ENCODE results near the gene BACE1-AS.
"Not testable (repeated sequence)": the region's sequence is repeated elsewhere in the genome, so short reads cannot be mapped to it uniquely, and the experiment has no call there.

BACE1-AS gene

DNA sequence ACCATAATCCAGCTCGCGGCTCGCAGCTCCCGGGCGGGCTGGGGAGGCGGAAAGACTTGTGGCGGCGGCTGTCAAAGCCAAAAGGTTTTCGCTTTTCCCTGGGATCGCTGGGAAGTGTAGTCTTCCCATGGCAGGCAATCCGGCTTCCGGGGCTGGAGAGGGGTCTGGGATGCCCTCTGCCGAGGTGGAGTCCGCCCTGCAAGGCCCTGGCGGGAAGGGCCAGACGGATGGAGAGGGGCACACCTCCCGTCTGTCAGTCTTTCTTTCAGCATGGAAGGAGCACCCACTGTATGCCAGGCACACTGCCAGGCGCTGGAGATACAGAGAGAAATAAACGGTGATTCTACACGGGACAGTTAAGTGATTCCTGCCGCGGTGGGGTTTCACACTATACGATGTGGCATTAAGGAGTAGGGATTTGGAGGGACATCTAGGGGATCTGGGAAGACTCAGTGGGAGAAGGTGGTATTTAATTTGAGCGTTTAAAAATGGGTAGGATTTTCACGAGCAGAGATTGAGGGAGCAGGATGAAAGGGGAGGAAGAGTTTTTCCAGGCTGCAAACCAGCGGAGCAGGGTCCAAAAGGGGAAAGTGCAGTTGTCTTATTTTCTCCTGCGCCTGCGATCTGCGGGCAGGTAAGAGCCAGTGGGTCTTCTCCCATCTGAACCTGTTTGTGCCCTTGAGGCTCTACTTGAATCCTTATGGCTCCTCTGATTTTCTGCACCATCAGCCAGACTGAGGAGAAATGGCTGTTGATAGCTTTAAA lies 25.2 kb downstream of the BACE1-AS start, which contains the start of gene BACE1:
Gene BACE1, minus strand, starts transcription at position 60 of the 765 bp plus-strand sequence. CDS start 461 bp downstream, outside the sequence.
- no peak within 1 kb of the TSS for H2BK12ac ChIP-seq (ENCODE audit: low read length)
- no peak within 1 kb of the TSS for H2BK15ac ChIP-seq (ENCODE audit: low read length)
- no peak within 1 kb of the TSS for H2AK5ac ChIP-seq (ENCODE audit: low read depth, low read length)
- no peaks in the 10 kb centered on the region for H3K79me1 ChIP-seq (ENCODE audit: low read depth, low read length)
- no peak within 1 kb of the TSS for H2BK120ac ChIP-seq (ENCODE audit: low read depth, low read length)
- H3K27me3 ChIP-seq (ENCODE audit: control insufficient read depth in 3 of 3, insufficient read depth in 3 of 3, low read depth in 1 of 3, low read length in 3 of 3): no peaks in the 10 kb centered on the region
- peak within 1 kb of the TSS; percentile 79 for H3K9ac ChIP-seq (ENCODE audit: low read depth, low read length, poor library complexity)
- no peak within 1 kb of the TSS for H4K91ac ChIP-seq (ENCODE audit: low read depth, low read length, poor library complexity)
- H3K36me3 ChIP-seq (replicated peaks in 1 of 2; ENCODE audit: control insufficient read depth in 2 of 2, insufficient read depth in 2 of 2, low read length in 2 of 2): no peaks in the 10 kb centered on the region
- H3K23ac ChIP-seq (ENCODE audit: low read depth, low read length, poor library complexity): no peak within 1 kb of the TSS
- H3K4me3 ChIP-seq (ENCODE audit: low read length in 2 of 2): peak within 1 kb of the TSS; percentile 61 to 84
- no peak within 1 kb of the TSS for H3K4ac ChIP-seq (ENCODE audit: low read length)
- no peak within 1 kb of the TSS for H2BK5ac ChIP-seq (ENCODE audit: low read length)
- H3K4me1 ChIP-seq (ENCODE audit: control insufficient read depth in 2 of 2, insufficient read depth in 1 of 2, low read depth in 1 of 2, low read length in 2 of 2): peaks cover 8 to 11% of the 10 kb centered on the region in 2 donors
- H3K14ac ChIP-seq (ENCODE audit: low read length): peak within 1 kb of the TSS; percentile 4
- H3K18ac ChIP-seq (ENCODE audit: low read length): peak within 1 kb of the TSS; percentile 78
- WGBS, 2 donors (ENCODE audit: extremely low coverage in 2 of 2, insufficient read length in 2 of 2, insufficient replicate concordance in 1 of 2): 100% methylated on average over 2 of the region's 29 CpGs; no CpG with 5 or more reads in 1 of the 2 donors
- DNase-seq (ENCODE audit: low spot score): peak; percentile 83
- H2AFZ ChIP-seq (ENCODE audit: low read length): peak within 1 kb of the TSS; percentile 91
- H3K4me2 ChIP-seq (ENCODE audit: insufficient read depth, low read length, poor library complexity, severe bottlenecking): peak within 1 kb of the TSS; percentile 95
- H3K27ac ChIP-seq (replicated peaks; ENCODE audit: low read length): no peak within 1 kb of the TSS
- H3K9me3 ChIP-seq (replicated peaks in 1 of 2; ENCODE audit: control insufficient read depth in 2 of 2, insufficient read depth in 1 of 2, low read depth in 1 of 2, low read length in 2 of 2): no peaks in the 10 kb centered on the region
- H4K8ac ChIP-seq (ENCODE audit: low read depth, low read length): no peak within 1 kb of the TSS

DNA sequence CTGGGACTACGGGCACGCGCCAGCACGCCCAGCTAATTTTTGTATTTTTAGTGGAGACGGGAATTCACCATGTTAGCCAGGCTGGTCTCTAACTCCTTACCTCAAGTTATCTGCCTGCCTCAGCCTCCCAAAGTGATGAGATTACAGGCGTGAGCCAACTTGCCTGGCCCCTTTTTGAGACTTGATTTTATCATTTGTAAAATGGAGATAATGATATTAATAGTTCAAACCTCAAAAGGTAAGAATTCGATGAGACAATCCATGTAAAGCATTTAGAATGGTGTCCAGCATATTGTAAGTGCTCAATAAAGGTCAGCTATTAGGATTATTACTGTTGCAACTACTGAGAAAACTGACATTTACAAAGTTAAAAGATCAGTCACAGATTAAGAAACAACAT lies 27.6 kb downstream of the BACE1-AS start:
- no peak overlapping the region for H2AK5ac ChIP-seq (ENCODE audit: low read depth, low read length)
- no peak overlapping the region for H3K18ac ChIP-seq (ENCODE audit: low read length)
- no peak overlapping the region for H3K27ac ChIP-seq (replicated peaks; ENCODE audit: low read length)
- no peak overlapping the region for H3K4me3 ChIP-seq (ENCODE audit: low read length in 2 of 2)
- no peak for DNase-seq (ENCODE audit: low spot score)
- H4K91ac ChIP-seq (ENCODE audit: low read depth, low read length, poor library complexity): no peak overlapping the region
- no peaks in the 10 kb centered on the region for H3K79me1 ChIP-seq (ENCODE audit: low read depth, low read length)
- no peak overlapping the region for H3K23ac ChIP-seq (ENCODE audit: low read depth, low read length, poor library complexity)
- no peaks in the 10 kb centered on the region for H3K27me3 ChIP-seq (ENCODE audit: control insufficient read depth in 3 of 3, insufficient read depth in 3 of 3, low read depth in 1 of 3, low read length in 3 of 3)
- H3K4me1 ChIP-seq (ENCODE audit: control insufficient read depth in 2 of 2, insufficient read depth in 1 of 2, low read depth in 1 of 2, low read length in 2 of 2): peaks cover 8 to 11% of the 10 kb centered on the region in 2 donors
- no peak overlapping the region for H2BK5ac ChIP-seq (ENCODE audit: low read length)
- no CpG with 5 or more reads among the region's 7 CpGs for WGBS, 2 donors (ENCODE audit: extremely low coverage in 2 of 2, insufficient read length in 2 of 2, insufficient replicate concordance in 1 of 2)
- no peak overlapping the region for H2BK120ac ChIP-seq (ENCODE audit: low read depth, low read length)
- no peak overlapping the region for H2AFZ ChIP-seq (ENCODE audit: low read length)
- H3K4me2 ChIP-seq (ENCODE audit: insufficient read depth, low read length, poor library complexity, severe bottlenecking): no peak overlapping the region
- no peak overlapping the region for H2BK15ac ChIP-seq (ENCODE audit: low read length)
- H4K8ac ChIP-seq (ENCODE audit: low read depth, low read length): peak overlapping the region; percentile 17
- H3K9me3 ChIP-seq (replicated peaks in 1 of 2; ENCODE audit: control insufficient read depth in 2 of 2, insufficient read depth in 1 of 2, low read depth in 1 of 2, low read length in 2 of 2): no peaks in the 10 kb centered on the region
- no peaks in the 10 kb centered on the region for H3K36me3 ChIP-seq (replicated peaks in 1 of 2; ENCODE audit: control insufficient read depth in 2 of 2, insufficient read depth in 2 of 2, low read length in 2 of 2)
- no peak overlapping the region for H2BK12ac ChIP-seq (ENCODE audit: low read length)
- no peak overlapping the region for H3K14ac ChIP-seq (ENCODE audit: low read length)
- H3K4ac ChIP-seq (ENCODE audit: low read length): no peak overlapping the region
- H3K9ac ChIP-seq (ENCODE audit: low read depth, low read length, poor library complexity): no peak overlapping the region

DNA sequence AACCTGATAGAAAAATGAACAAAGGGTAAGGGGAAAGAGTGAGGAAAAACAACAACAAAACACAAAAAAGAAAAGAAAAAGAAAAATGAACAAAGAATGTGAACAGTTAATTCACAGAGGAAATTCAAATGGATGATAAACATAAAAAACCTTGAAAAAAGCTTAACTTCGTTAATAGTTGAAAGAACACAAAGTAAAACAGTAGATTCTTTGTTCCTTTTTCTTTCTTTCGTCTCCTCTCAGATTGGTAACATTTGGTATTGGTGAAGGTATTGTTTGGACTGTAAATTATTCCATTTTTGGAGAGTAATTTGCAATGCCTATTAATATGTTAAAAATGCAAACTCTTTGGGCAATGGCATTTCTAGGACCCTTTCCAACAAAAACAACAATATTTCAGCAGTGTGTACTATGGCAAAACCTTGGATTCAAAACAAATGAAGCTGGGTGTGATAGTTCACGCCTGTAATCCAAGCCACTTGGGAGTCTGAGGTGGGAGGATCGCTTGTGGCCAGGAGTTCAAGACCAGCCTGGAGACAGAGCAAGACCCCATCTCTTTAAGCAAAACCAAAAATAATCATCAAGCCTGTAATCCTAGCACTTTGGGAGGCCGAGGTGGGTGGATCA lies 28.2 kb downstream of the BACE1-AS start:
- Histone ChIP-seq H2BK120ac (ENCODE audit: low read depth, low read length) (no peak overlapping the region), H2BK15ac (ENCODE audit: low read length) (no peak overlapping the region), H4K91ac (ENCODE audit: low read depth, low read length, poor library complexity) (no peak overlapping the region), H2AFZ (ENCODE audit: low read length) (no peak overlapping the region), H3K4me3 (ENCODE audit: low read length in 2 of 2) (no peak overlapping the region), H3K18ac (ENCODE audit: low read length) (no peak overlapping the region), H3K4me1 (ENCODE audit: control insufficient read depth in 2 of 2, insufficient read depth in 1 of 2, low read depth in 1 of 2, low read length in 2 of 2) (peaks cover 8 to 10% of the 10 kb centered on the region in 2 donors), H2AK5ac (ENCODE audit: low read depth, low read length) (no peak overlapping the region), H3K23ac (ENCODE audit: low read depth, low read length, poor library complexity) (no peak overlapping the region), H2BK5ac (ENCODE audit: low read length) (no peak overlapping the region), H3K27ac (replicated peaks; ENCODE audit: low read length) (no peak overlapping the region), H2BK12ac (ENCODE audit: low read length) (no peak overlapping the region), H3K4me2 (ENCODE audit: insufficient read depth, low read length, poor library complexity, severe bottlenecking) (no peak overlapping the region), H4K8ac (ENCODE audit: low read depth, low read length) (no peak overlapping the region), H3K9me3 (replicated peaks in 1 of 2; ENCODE audit: control insufficient read depth in 2 of 2, insufficient read depth in 1 of 2, low read depth in 1 of 2, low read length in 2 of 2) (no peaks in the 10 kb centered on the region), H3K14ac (ENCODE audit: low read length) (no peak overlapping the region), H3K9ac (ENCODE audit: low read depth, low read length, poor library complexity) (no peak overlapping the region), H3K36me3 (replicated peaks in 1 of 2; ENCODE audit: control insufficient read depth in 2 of 2, insufficient read depth in 2 of 2, low read length in 2 of 2) (no peaks in the 10 kb centered on the region), H3K4ac (ENCODE audit: low read length) (no peak overlapping the region), H3K27me3 (ENCODE audit: control insufficient read depth in 3 of 3, insufficient read depth in 3 of 3, low read depth in 1 of 3, low read length in 3 of 3) (no peaks in the 10 kb centered on the region), H3K79me1 (ENCODE audit: low read depth, low read length) (no peaks in the 10 kb centered on the region)
- no peak for DNase-seq (ENCODE audit: low spot score)
- WGBS, 2 donors (ENCODE audit: extremely low coverage in 2 of 2, insufficient read length in 2 of 2, insufficient replicate concordance in 1 of 2): no CpG with 5 or more reads among the region's 5 CpGs

DNA sequence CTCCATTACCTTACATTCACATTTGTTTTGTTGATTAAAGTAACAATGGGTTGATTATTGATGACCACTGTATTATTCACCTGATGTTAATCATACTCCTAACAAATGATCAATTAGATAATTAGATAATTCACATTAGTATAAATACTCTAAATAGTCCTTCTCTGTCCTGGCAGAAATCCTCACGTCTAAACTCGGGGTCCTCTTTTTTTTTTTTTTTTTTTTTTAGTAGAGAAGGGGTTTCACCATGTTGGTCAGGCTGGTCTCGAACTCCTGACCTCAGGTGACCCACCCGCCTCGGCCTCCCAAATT lies 36.1 kb downstream of the BACE1-AS start:
- H2BK12ac ChIP-seq (ENCODE audit: low read length); DNase-seq (ENCODE audit: low spot score): not testable (repeated sequence)

More for the DNA sequence above, 36.1 kb downstream of the BACE1-AS start:
- not testable (repeated sequence) for H3K14ac ChIP-seq (ENCODE audit: low read length); H4K8ac ChIP-seq (ENCODE audit: low read depth, low read length); H3K27me3 ChIP-seq (ENCODE audit: control insufficient read depth in 3 of 3, insufficient read depth in 3 of 3, low read depth in 1 of 3, low read length in 3 of 3); H3K9me3 ChIP-seq (replicated peaks in 1 of 2; ENCODE audit: control insufficient read depth in 2 of 2, insufficient read depth in 1 of 2, low read depth in 1 of 2, low read length in 2 of 2); H3K36me3 ChIP-seq (replicated peaks in 1 of 2; ENCODE audit: control insufficient read depth in 2 of 2, insufficient read depth in 2 of 2, low read length in 2 of 2); H2BK5ac ChIP-seq (ENCODE audit: low read length); H3K18ac ChIP-seq (ENCODE audit: low read length); H3K4me1 ChIP-seq (ENCODE audit: control insufficient read depth in 2 of 2, insufficient read depth in 1 of 2, low read depth in 1 of 2, low read length in 2 of 2); H4K91ac ChIP-seq (ENCODE audit: low read depth, low read length, poor library complexity); H3K79me1 ChIP-seq (ENCODE audit: low read depth, low read length); H2BK120ac ChIP-seq (ENCODE audit: low read depth, low read length); H3K23ac ChIP-seq (ENCODE audit: low read depth, low read length, poor library complexity); H3K4ac ChIP-seq (ENCODE audit: low read length); H3K9ac ChIP-seq (ENCODE audit: low read depth, low read length, poor library complexity); H2AK5ac ChIP-seq (ENCODE audit: low read depth, low read length); H3K27ac ChIP-seq (replicated peaks; ENCODE audit: low read length); H2BK15ac ChIP-seq (ENCODE audit: low read length)
- H2AFZ ChIP-seq (ENCODE audit: low read length): peak overlapping the region; percentile 100
- peak overlapping the region; percentile 49 for H3K4me2 ChIP-seq (ENCODE audit: insufficient read depth, low read length, poor library complexity, severe bottlenecking)
- WGBS, 2 donors (ENCODE audit: extremely low coverage in 2 of 2, insufficient read length in 2 of 2, insufficient replicate concordance in 1 of 2): no CpG with 5 or more reads among the region's 5 CpGs
- H3K4me3 ChIP-seq (ENCODE audit: low read length in 2 of 2): peak overlapping the region in 1 of 2 donors; percentile 65

Data from neuronal stem cell (in vitro differentiated cells).